ENCODE data around the gene PEX12.

- TF ChIP-seq CTCF (conservative IDR thresholded peaks at IDR 0.05 in 1 of 2, IDR thresholded peaks at IDR 0.05 in 1 of 2; ENCODE audit: extremely low read depth in 1 of 2, insufficient read depth in 1 of 2, low read depth in 1 of 2, low read length in 2 of 2) = no peak
- TF ChIP-seq EZH2 (IDR thresholded peaks at IDR 0.05; ENCODE audit: borderline replicate concordance, low read length) = no peak
These were observed 29.0 kb upstream of the PEX12 start for GRCh38 chr17:35607239-35607847.
